NCI-H2171 (cell line): ENCODE results near the gene PRR22.

Experiments
- DNase-seq: peaks from one replicate; lab custom pipeline; 2025; lab: John Stamatoyannopoulos, UW

Gene PRR22

DNA sequence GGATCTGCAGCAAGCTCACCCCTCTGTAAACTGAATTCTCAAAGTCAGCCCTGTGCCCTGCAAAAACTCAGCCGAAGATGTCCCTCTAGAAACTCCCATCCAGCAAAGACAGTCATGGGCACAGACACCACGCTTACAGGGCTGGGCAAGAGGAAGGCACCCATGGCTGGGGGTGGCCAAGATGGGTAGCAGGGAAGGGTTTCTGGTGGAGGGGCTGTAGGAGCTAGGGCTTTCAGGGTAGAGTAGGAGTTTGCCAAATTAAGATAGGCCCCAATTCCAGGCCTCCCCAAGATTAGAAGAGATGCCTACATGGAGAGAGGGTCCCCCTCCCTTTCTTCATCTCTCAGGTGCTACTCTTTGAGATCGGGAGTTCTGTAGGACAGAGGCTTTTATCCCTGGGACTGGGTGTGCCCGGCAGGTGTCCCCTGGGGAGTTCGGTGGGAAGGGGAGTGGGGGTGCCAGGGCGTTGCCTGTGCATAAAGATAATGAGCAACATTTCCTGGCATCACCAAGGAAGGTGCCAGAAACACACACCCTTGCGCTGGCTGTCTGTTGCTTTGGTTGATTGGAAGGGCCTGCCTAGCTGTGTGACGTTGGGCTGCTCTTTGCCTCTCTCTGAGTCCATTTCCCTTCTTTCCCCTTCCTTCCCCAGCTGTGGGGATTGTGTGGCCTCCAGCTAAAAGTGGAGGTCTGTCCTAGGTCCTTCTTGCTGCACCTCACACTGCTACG lies 29.7 kb upstream of the PRR22 start:
- no peak for DNase-seq

- no peak for DNase-seq
Measured at GRCh38 chr19:5811117-5811516, 26.6 kb upstream of the PRR22 start.

- DNase-seq, result no peak
Measured at GRCh38 chr19:5809469-5809868, 24.9 kb upstream of the PRR22 start.

DNA sequence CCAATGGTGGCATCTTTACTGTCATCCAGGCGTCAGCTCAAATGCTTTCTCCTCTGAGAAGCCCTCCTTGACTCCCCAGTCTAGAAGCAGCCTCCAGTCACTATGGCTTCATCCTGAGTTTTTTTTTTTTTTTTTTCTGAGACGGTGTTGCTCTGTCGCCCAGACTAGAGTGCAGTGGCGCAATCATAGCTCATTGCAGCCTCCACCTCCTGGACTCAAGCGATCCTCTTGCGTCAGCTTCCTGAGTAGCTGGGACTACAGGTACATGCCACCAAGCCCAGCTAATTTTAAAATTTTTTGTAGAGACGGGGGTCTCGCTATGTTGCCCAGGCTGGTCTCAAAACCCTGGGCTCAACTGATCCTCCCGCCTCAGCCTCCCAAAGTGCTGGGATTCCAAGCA lies 24.5 kb upstream of the PRR22 start:
- no peak for DNase-seq

DNA sequence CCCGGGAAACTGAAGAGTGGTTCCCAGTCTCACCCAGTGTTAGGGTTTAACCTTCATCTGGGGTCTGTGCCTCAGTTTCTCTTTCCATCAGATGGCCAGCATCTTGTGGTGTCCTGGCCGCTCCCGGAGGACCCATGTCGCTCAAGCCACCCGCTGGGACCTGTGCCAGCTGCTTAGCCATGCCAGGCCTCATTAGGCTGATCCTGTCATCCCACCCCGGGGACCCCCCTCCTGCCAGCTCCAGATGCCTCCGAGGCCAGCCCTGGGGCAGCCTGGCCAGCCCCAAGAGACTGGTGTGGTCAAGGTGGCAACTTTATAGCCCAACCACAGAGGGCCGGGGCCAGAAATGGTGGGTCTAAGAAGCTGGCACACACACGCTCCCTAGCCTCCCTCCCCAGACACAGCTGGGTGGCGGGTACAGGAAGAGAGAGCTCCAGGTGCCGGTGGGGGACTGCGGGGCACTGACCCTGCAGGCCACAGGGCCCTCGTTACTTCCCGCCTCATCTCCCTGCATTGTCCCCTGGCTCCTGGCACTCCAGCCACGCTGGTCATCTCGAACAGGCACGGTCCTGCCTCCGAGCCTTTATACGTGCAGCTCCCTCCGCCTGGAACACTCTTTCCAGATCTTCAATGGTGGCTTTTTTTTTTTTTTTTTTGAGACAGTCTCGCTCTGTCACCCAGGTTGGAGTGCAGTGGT lies 23.7 kb upstream of the PRR22 start:
- DNase-seq, result no peak

DNA sequence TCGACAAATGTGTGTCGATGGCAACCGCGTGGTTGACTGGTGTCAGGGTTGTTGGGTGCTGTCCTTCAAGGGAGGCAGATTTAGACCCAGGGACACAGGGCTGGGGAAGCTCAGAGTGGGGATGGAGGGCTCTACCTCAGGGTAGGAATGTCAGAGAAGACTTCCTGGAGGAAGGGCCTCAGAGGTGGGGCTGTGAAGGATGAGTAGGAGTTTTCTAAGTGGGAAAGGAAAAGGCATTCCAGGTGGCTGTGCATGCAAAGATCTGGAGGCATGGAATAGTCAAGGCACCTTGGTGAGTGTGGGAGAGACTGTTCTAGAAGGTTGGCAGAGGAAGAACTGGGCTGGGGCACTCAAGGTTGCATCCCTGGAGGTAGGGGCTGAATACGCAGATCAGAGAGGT lies 22.4 kb upstream of the PRR22 start:
- DNase-seq, result no peak

- DNase-seq, result no peak
Measured at GRCh38 chr19:5806133-5806489, 21.6 kb upstream of the PRR22 start.

GRCh38 chr19:5805462-5806132 lies 21.1 kb upstream of the PRR22 start:
- DNase-seq, result peak; percentile 75

- peak; percentile 47 for DNase-seq
Measured at GRCh38 chr19:5804516-5805461, 20.2 kb upstream of the PRR22 start, which contains the start of gene NRTN. Gene NRTN (plus strand): TSS chr19:5805067. CDS start chr19:5824166, 19,099 bp downstream.

DNA sequence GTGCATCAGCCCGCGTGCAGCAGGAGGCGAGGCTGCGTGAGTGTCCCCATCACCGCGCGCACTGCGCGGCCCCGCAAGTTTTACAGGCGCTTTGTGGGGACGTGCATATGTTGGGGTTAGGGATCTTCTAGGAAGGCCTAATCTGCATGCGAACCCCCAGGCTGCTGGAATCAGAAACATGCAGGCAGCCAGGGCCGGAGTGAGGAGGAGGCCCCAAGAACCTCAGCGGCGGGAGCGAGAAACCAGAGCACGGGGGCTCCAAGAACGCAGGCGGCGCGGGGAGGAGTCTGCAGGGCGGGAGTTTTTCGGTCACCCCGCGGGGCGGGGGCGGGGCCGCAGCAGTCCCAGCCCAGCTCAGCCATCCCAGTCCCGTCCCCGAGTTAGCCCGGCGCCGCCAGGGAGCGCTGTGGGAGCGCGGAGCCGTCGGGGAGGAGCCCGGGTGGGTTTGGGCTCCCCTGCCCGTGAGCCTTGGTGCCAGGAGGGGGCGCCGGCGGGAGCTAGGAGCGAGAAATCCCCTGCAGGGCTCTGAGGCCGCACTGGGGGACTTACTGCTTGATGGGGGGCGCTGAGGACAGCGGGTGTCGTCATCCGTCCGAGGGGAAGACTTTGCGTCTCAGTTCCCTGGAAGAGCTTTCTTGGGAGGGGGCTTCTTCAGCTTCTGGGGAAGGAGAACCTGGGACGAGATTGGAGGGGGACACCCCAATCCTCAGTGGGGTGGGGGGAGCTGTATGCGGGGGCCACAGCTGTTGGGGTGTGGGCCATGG lies 19.4 kb upstream of the PRR22 start:
- peak; percentile 88 for DNase-seq

DNA sequence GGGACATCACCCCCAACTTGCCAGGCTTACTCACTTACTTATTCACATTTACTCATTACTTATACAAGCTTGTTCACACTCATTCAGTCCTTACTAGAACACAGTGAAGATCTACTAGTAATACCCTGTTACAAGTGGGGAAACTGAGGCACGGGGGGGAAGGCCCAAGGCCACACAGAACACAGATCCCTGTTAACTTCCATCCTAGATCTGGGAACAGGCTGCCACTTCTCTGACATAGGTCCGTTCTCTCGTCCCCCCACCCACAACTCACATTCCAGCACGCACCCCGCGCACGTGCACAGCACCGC lies 18.9 kb upstream of the PRR22 start:
- DNase-seq, result no peak

GRCh38 chr19:5801796-5802619 lies 17.5 kb upstream of the PRR22 start:
- DNase-seq, result peak; percentile 65

DNA sequence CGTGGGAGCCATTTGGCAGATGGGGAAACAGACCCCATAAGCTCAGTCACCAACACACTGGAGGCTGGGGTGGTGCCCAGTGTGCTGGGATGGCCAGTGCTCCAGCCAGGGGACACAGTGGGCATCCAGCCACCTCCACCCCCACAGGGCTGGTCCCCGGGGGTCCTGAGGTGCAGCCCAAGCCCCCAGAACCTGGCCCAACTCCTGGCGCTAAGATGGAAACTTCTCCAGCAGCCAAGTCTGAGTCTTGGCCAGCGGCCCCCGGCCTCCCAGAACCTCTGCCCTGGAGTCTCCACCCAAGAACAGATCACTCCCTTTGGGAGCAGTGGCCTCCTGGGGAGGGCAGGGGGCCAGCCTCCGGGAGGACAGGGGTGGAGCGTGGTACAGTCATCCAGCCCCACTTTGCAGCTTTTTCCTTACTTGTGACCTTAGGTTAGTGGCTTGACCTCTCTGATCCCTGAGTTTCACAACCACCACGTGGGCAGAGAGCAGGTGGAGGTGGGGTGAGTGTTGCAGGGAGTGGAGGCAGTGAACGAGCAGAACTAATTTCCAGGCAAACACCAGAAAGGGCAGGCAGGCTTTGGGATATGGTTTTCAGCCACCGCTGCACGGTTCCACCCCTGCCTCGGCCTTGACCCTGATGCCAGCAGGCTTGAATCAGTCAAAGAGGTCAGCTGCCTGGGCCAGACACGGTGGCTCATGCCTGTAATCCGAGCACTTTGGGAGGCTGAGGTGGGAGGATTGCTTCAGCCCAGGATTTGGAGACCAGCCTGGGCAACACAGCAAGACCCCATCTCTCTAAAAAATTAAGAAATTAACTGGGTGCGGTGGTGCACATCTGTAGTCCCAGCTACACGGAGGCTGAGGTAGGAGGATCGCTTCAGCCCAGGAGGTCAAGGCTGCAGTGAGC lies 16.1 kb upstream of the PRR22 start:
- DNase-seq, result no peak

DNA sequence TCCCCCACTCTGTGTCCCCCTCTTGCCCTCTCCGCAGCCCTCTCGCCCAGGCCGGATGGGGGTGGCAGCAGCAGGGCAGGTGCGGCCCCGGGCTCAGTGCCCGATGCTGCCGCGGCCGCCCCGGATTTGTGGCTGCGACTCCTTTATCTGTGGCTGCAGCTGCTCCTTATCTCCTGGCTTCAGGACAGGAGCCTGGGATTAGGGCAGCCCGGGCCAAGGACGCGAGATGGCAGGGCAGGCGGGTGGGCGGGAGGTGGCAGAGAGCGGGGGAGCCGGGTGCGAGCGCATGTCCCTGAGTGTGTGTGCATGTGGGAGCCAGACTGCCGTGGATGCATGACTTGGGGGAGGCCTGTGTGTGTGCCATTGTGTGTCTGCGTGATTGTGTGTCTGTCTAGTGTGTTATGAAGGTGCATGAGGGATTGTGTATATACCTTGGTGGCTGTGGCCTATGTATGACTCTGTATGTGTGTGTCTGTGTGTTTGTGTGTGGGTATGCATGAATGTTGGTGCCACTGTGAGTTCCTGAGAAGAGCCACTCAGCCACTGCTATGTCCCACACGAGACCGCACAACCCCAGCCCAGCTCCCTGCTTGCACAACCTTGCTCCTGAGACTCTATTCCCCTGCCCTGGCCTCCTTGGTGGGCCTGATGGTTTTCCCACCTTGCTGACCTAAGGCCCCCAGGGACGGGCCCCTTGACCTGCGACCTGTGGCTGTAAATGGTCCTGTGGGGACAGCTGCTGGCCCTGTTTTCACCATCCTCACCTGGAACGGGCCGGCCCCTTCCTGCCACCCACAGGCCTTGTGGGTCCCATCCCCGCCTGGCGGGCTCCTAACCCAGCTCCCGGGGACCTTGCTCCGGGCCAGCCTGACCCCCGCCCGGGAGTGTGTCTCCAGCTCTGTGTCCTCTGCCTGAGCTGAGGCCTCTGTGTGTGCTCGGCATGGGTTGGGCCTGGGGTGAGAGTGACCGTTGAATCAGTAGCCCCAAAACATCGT lies 15.0 kb upstream of the PRR22 start:
- DNase-seq, result no peak

DNA sequence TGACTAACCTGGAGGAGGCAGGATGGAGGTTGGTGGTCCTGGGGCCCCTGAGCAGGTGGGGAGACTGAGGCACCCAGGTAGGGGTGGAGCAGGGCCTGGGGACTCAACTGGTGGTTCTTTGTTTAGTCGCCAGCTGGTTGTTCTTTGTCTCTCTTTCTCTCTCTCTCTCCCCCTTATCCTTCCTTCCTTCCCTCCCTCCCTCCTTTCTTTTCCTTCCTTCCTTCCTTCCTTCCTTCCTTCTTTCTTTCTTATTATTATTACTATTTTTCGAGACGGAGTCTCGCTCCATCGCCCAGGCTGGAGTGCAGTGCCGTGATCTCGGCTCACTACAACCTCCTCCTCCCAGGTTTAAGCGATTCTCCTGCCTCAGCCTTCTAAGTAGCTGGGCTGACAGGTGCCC lies 13.7 kb upstream of the PRR22 start:
- no peak for DNase-seq

DNA sequence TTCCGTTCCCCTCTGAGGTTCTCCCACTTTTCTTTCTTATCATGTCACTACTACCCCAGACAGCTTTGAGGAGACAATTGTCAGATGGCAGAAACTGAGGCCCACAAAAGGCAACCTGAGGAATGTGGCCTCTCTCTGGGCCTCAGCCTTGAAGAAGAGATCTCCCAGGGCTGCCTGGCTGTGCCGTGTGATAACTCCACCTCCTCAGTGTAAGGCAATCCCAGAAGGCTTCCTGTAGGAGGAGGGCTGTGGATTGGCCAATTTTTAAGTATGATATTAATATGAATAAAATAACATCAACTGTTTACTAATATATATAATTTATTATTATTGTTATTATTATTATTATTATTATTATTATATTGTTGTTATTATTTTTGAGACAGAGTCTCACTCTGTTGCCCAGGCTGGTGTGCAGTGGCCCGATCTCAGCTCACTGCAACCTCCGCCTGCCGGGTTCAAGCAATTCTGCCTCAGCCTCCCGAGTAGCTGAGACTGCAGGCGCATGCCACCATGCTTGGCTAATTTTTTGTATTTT lies 10.9 kb upstream of the PRR22 start:
- DNase-seq, result no peak

DNA sequence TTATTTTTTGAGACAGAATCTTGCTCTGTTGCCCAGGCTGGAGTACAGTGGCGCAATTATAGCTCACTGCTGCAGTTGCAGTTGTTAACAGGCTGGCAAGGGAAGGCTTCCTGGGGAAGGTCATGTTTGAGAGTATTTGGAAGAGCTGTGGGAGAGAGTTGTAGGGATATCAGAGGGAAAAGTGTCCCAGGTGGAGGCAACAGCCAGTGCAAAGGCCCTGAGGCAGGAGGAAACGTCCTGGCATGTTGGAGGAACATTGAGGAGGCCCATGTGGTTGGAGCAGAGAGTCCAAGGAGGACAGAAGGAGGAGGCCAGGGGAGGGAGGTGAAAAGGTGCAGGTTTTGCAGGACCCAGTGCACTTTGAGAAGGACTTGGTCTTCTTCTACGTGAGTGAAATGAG lies 8.6 kb upstream of the PRR22 start:
- DNase-seq, result no peak

DNA sequence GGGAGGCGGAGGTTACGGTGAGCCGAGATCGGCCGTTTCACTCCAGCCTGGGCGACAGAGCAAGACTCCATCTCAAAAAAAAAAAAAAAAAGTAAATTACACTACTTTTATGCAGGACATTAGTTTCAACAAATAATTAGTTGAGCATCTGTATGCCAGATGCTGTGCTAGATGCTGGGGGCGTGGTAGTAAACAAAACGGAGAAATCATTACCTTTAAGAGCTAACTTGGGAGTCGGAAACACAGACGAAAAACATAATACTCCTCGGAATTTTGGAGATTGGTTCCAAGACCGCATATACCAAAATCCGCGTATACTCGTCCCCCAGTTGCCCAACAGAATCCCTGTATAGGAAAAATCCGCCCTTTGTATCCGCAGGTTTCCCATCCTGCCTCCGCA lies 7.7 kb upstream of the PRR22 start:
- no peak for DNase-seq
